ENCODE results near the gene RIOK3.

RIOK3 gene

DNA sequence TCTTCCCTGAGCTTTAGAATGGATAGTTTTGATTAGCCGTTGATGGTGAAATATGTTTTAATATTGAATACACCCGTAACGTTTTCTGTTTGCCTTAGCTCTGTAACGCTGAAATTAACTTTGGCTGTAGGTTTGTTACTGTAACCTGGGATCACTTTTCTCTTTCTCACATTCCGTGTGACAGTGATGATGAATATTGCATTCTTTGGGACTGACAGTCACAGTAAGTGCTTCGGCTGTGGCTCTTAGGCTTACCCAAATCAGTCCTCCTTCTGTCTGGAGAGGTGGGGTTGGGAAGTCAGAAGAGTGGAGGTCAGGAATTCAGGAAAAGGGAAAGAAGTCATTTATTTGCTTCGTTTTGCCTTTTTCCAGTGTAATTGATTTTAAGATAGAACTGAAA is 68.2 kb downstream of the RIOK3 start:
- no peak for FAIRE-seq
- TF ChIP-seq CTCF (IDR thresholded peaks at IDR 0.05; ENCODE audit: insufficient read depth, missing control alignments) = no peak
- no peak for DNase-seq (ENCODE audit: insufficient read length, low spot score)

DNA sequence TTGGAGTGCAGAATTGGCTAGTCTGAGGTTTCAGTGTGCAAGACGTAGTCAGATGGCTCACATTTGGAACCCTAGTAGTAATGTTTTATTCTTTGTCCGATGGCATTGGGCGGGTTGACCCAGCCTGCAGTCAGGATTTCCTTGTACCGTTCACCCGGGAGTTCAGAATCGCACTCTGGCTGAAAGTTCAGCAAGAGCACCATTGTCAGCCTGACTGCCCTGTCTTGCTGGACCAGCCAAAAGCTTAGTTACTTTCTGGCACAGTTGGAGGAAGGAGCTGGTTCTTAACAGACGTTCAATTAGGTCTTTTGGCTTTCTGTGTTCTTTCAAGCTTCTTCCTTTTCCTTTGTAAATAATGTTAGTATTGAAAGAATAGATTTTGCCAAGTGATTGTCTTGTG is 68.8 kb downstream of the RIOK3 start:
- no peak for TF ChIP-seq CTCF (IDR thresholded peaks at IDR 0.05; ENCODE audit: insufficient read depth, missing control alignments)
- no peak for FAIRE-seq
- DNase-seq (ENCODE audit: insufficient read length, low spot score) = no peak

- no peak for DNase-seq (ENCODE audit: insufficient read length, low spot score)
- FAIRE-seq = no peak
- TF ChIP-seq CTCF (IDR thresholded peaks at IDR 0.05; ENCODE audit: insufficient read depth, missing control alignments) = no peak
These were observed 70.5 kb downstream of the RIOK3 start for GRCh38 chr18:23523429-23524212.

DNA sequence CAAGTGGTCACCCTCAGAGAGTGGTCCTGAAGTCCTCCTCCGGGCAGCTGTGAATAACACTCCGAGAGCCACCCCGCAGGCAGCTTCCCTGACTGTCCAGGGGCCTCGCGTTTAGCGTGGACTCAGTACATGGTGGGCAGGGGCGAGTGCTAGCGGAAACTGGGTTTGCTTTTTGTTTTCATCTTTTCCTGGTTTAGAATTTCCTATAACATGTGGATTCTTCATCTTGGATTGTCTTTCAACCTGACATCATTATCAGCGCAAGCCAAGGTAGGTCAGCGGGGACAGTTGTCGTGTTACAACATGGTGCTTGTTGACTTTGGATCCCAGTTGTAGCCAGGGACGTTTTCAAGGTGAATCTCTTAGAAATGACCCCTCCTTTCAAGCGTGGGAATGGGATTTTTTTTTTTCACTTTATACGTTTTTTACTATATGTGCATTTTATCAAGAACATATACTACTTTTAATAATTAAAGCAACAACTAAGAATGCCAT is 71.2 kb downstream of the RIOK3 start:
- DNase-seq (ENCODE audit: insufficient read length, low spot score) (no peak), FAIRE-seq (no peak)
- no peak for TF ChIP-seq CTCF (IDR thresholded peaks at IDR 0.05; ENCODE audit: insufficient read depth, missing control alignments)

- no peak for TF ChIP-seq CTCF (IDR thresholded peaks at IDR 0.05; ENCODE audit: insufficient read depth, missing control alignments)
- FAIRE-seq = no peak
- DNase-seq (ENCODE audit: insufficient read length, low spot score) = no peak
These were observed 73.5 kb downstream of the RIOK3 start for GRCh38 chr18:23526501-23527063.

DNA sequence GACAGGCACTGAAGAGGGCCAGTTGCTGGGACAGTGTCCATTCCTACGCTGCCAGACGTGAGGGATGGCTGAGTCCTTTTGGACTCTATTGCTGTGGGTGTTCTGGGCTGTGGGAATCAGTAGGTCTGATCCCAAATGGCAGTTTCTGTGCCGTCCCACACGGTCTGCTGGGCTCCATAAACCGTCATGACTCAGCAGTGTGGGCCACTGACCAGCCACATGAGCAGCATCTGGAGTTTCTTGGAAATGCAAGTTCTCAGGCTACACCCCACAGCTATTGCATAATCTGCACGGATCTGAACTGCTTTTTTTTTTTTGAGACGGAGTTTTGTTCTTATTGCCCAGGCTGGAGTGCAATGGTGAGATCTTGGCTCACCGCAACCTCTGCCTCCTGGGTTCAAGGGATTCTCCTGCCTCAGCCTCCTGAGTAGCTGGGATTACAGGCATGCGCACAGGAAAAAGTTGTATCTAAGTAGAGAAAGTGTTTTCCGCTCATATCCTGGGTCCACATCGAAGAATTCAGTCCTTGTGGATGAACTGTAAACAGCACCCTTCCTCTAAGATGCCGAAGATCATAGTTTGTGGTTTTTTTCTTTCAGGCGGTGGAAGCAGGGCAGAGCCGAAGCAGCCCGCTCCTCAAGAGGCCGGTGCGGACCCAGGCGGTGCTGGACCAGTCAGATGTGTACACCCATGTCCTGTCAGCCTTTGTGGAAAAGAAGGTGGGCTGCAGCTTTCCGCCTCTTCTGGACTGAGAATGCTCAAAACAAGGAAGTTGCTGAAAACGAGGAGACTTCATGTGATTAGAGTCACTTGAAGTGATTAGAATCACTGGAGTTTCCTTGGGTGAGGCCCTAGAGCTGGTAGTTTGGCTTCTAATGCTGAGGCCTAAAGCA is 75.7 kb downstream of the RIOK3 start:
- DNase-seq (ENCODE audit: insufficient read length, low spot score) (no peak), FAIRE-seq (no peak)
- TF ChIP-seq CTCF (IDR thresholded peaks at IDR 0.05; ENCODE audit: insufficient read depth, missing control alignments) = no peak

All from D721Med (cell line).